ENCODE results near the gene LIPI. TPM values are rescaled to one million over a fixed set of nuclear protein-coding genes. Genes with fewer than 3 reads are reported as not detected.
A peak's percentile ranks its signal among the peaks of the same experiment; 100 is the strongest.
"Not testable (repeated sequence)": the region's sequence is repeated elsewhere in the genome, so short reads cannot be mapped to it uniquely, and the experiment has no call there.

The LIPI gene
- total and polyA plus RNA-seq, 7 donors = not detected

DNA sequence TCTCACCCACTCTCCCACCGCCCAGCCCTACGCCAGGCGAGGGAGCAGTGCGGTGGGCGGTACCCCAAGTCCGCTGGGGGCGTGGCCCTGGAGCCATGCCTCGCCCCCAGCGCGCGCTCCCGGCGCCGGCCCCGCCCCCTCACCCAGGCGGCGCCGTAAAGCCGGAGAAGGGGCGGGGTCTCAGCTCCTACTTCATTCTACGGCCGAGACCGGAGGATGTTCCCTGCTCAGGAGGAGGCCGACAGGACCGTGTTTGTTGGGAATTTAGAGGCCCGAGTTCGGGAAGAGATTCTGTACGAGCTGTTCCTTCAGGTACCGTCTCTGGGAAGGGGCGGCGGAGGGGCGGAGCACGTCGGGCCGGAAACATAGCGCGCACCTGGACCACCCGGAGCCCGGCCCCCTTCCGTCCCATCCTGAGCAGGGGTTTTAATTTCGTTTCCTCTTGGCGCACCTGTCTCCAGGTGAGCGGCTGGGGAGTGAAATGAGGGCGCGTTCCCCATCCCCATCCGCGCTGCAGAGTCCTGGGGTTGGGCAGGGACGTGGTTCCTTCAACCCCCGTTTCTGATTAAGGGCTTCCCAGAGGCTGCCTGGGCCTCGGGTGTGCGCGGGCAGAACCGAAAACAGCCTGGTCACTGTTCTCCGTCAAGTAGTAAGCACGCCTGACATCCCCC, 5.4 kb upstream of the LIPI start, which contains the start of gene RBM11:
RBM11 (plus strand) TSS at position 187 of the 671 bp plus-strand sequence; CDS start at position 217, 30 bp downstream.
- ATAC-seq (peak; percentile 39 to 82 (median 78)), DNase-seq (peak; percentile 50 to 69)
- H3K4me1 ChIP-seq = peaks cover 6% of the 10 kb centered on the region
- H3K27ac ChIP-seq = no peak within 1 kb of the TSS
- H3K9me3 ChIP-seq = no peaks in the 10 kb centered on the region
- H3K4me3 ChIP-seq = peak within 1 kb of the TSS; percentile 67
- WGBS, 3 donors = 1 to 2% (median 2%) methylated on average over 49 to 55 of the region's 55 CpGs
- no peaks in the 10 kb centered on the region for H3K36me3 ChIP-seq (ENCODE audit: insufficient read depth in 1 of 2, low read depth in 1 of 2)
- H3K27me3 ChIP-seq (ENCODE audit: insufficient read depth in 3 of 3, low read length in 2 of 3) = peaks cover 0 to 12% (median 7%) of the 10 kb centered on the region in 3 donors
- TF ChIP-seq, protein P1, sequence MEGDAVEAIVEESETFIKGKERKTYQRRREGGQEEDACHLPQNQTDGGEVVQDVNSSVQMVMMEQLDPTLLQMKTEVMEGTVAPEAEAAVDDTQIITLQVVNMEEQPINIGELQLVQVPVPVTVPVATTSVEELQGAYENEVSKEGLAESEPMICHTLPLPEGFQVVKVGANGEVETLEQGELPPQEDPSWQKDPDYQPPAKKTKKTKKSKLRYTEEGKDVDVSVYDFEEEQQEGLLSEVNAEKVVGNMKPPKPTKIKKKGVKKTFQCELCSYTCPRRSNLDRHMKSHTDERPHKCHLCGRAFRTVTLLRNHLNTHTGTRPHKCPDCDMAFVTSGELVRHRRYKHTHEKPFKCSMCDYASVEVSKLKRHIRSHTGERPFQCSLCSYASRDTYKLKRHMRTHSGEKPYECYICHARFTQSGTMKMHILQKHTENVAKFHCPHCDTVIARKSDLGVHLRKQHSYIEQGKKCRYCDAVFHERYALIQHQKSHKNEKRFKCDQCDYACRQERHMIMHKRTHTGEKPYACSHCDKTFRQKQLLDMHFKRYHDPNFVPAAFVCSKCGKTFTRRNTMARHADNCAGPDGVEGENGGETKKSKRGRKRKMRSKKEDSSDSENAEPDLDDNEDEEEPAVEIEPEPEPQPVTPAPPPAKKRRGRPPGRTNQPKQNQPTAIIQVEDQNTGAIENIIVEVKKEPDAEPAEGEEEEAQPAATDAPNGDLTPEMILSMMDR (IDR thresholded peaks at IDR 0.05) = no peak
- intact Hi-C loops (cut with DNase I) = no loop called here

DNA sequence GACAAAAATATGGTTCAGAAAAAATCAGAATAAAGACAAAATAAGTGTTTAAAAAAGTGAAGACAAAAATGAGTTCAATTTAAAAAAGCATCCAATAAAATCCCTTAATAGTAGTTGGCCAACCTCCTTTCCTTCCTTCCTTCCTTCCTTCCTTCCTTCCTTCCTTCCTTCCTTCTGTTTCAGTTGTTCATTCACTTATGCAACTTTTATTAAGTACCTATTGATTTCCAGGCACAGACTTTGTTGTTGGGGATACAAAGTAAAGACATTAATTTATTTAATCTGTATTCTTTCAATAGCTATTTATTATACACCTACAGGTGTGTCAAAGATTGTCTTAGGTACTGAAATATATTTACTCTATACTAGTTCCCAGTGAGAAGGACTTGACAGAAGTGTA, 2.4 kb upstream of the LIPI start:
- Histone ChIP-seq H3K4me3 (no peak overlapping the region), H3K27ac (no peak overlapping the region), H3K4me1 (peaks cover 6% of the 10 kb centered on the region), H3K9me3 (no peaks in the 10 kb centered on the region), H3K36me3 (ENCODE audit: insufficient read depth in 1 of 2, low read depth in 1 of 2) (no peaks in the 10 kb centered on the region), H3K27me3 (ENCODE audit: insufficient read depth in 3 of 3, low read length in 2 of 3) (peaks cover 0 to 12% (median 7%) of the 10 kb centered on the region in 3 donors)
- ATAC-seq = no peak
- intact Hi-C loops (cut with DNase I) = no loop called here
- DNase-seq = no peak
- TF ChIP-seq, protein P1 (IDR thresholded peaks at IDR 0.05) = no peak

- intact Hi-C loops (cut with DNase I) = no loop called here
- Histone ChIP-seq H3K27ac (no peak overlapping the region), H3K4me3 (no peak overlapping the region), H3K4me1 (no peaks in the 10 kb centered on the region), H3K36me3 (ENCODE audit: insufficient read depth in 1 of 2, low read depth in 1 of 2) (no peaks in the 10 kb centered on the region), H3K9me3 (no peaks in the 10 kb centered on the region), H3K27me3 (ENCODE audit: insufficient read depth in 3 of 3, low read length in 2 of 3) (no peaks in the 10 kb centered on the region)
- DNase-seq (no peak), ATAC-seq (no peak)
- TF ChIP-seq, protein P1 (IDR thresholded peaks at IDR 0.05) = no peak
These were observed 4.5 kb downstream of the LIPI start for GRCh38 chr21:14206222-14206621.

DNA sequence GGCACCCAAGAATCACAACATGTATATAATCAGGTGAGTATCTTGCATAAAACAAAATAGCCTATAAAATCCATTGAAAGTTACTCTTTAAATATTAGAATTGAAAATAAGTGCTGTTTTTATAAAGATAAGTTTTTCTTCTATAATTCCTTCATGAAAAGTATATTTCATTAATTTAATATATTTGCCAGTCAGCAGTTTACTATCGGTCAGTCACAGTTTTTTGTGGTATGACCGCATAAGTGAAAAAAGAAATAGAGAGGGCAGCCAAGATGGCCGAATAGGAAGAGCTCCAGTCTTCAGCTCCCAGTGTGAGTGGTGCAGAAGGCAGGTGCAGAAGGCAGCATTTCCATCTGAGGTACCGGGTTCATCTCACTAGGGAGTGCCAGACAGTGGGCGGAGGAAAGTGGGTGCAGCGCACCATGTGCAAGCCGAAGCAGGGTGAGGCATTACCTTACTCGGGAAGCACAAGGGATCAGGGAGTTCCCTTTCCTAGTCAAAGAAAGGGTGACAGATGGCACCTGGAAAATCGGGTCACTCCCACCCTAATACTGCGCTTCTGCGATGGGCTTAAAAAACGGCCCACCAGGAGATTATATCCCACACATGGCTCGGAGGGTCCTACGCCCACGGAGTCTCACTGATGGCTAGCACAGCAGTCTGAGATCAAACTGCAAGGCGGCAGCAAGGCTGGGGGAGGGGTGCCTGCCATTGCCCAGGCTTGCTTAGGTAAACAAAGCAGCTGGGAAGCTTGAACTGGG, 44.1 kb downstream of the LIPI start:
- H3K27ac ChIP-seq; DNase-seq; H3K4me3 ChIP-seq; H3K36me3 ChIP-seq (ENCODE audit: insufficient read depth in 1 of 2, low read depth in 1 of 2); ATAC-seq; H3K4me1 ChIP-seq; H3K27me3 ChIP-seq (ENCODE audit: insufficient read depth in 3 of 3, low read length in 2 of 3); H3K9me3 ChIP-seq; intact Hi-C loops (cut with DNase I): not testable (repeated sequence)
- 83 to 90% (median 86%) methylated on average over 16 of the region's 16 CpGs for WGBS, 3 donors

DNA sequence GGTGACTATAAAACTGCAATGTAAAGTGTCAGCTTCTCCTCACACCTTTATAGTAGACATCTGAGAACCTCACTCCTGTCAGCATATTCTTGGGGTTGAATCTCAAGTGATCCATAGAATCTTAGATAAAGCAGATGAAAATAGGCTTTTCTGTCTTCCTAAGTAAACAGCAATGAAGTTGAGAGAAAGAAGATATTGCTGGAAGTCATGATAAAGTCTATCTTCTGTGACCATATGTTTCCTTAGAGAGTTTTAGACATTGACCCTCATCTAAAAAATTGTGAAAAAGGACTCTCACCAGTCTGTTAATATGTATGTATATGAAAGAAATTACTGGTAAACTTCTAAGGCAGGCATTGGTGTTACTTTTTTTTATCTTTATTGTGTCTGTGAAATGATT, 66.8 kb downstream of the LIPI start:
- TF ChIP-seq, protein P1 (IDR thresholded peaks at IDR 0.05) = no peak
- Histone ChIP-seq H3K9me3 (no peaks in the 10 kb centered on the region), H3K27me3 (ENCODE audit: insufficient read depth in 3 of 3, low read length in 2 of 3) (no peaks in the 10 kb centered on the region), H3K4me1 (no peaks in the 10 kb centered on the region), H3K36me3 (ENCODE audit: insufficient read depth in 1 of 2, low read depth in 1 of 2) (no peaks in the 10 kb centered on the region), H3K4me3 (no peak overlapping the region), H3K27ac (no peak overlapping the region)
- ATAC-seq (no peak), DNase-seq (no peak)
- intact Hi-C loops (cut with DNase I) = no loop called here

All from psoas muscle (tissue), 8 donors.